Esophagus muscularis mucosa (tissue), 4 donors: Measurements from ENCODE around the gene GDF9.

Experiments used
- CTCF ChIP-seq, 3 experiments: fragments of 200-600 bp in 2 of 3; fragments of 450-650 bp in 1 of 3; sonication (generic) in 2 of 3; IDR thresholded peaks; one replicate each; pipeline ENCODE4 v1.5.1; 2017 to 2019; ENCODE audit warnings: antibody characterized with exemption in 3 of 3, mild to moderate bottlenecking in 2 of 3, moderate library complexity in 1 of 3
- EP300 ChIP-seq: sonication (generic); formaldehyde crosslinking; IDR thresholded peaks from one replicate; pipeline ENCODE4 v1.6.1; 2017; ENCODE audit warnings: antibody characterized with exemption
- POLR2A ChIP-seq: fragments of 450-650 bp; IDR thresholded peaks from one replicate; pipeline ENCODE4 v1.6.1; 2017; ENCODE audit warnings: antibody characterized with exemption, moderate library complexity, mild to moderate bottlenecking, low read depth
- POLR2AphosphoS5 ChIP-seq, 2 donors: sonication (generic); formaldehyde crosslinking; IDR thresholded peaks; one replicate each; pipeline ENCODE4 v1.6.1; 2017; ENCODE audit warnings: antibody characterized with exemption in 2 of 2

GRCh38 chr5:132901036-132901435 is 34.8 kb upstream of the GDF9 start:
- TF ChIP-seq CTCF (IDR thresholded peaks at IDR 0.05), result no peak
- TF ChIP-seq POLR2A, result no peak
- TF ChIP-seq EP300, result no peak
- TF ChIP-seq POLR2AphosphoS5 (IDR thresholded peaks at IDR 0.05), result no peak
